Measurements from ENCODE around the gene RECQL5. TPM values are rescaled to one million over a fixed set of nuclear protein-coding genes. Genes with fewer than 3 reads are reported as not detected.

The RECQL5 gene
- polyA plus RNA-seq, 1 experiment = 9.3 TPM

DNA sequence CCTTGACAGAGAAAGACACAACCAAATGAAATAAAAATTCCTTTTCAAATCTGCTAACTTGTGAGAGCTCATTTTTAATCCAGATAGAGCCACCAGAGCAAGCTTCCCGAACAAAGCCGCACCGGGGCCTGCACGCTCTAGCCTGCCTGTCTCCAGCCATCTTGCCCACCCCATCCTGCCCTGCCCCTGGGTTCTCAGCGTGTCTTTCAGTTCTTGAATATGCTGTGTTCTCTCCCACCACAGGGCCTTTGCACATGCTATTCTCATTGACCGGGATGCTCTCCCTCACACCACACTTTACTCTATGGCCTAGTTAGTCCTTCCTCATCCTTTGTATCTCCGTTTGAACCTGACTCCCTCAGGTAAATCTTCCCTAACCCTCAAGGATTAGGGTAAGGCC is 19.0 kb downstream of the RECQL5 start:
- no peaks in the 10 kb centered on the region for H3K9me3 ChIP-seq (ENCODE audit: control insufficient read depth, insufficient read depth, low read length)
- H3K4me3 ChIP-seq (ENCODE audit: low read depth, low read length) = no peak overlapping the region
- CTCF ChIA-PET = interaction anchor here (2.2 to 16.8 kb wide), 2 partner anchors 15 to 100 kb away, joined by 7 to 226 read pairs; partner anchors contain the start of gene SMIM5
- TF ChIP-seq, protein P1, sequence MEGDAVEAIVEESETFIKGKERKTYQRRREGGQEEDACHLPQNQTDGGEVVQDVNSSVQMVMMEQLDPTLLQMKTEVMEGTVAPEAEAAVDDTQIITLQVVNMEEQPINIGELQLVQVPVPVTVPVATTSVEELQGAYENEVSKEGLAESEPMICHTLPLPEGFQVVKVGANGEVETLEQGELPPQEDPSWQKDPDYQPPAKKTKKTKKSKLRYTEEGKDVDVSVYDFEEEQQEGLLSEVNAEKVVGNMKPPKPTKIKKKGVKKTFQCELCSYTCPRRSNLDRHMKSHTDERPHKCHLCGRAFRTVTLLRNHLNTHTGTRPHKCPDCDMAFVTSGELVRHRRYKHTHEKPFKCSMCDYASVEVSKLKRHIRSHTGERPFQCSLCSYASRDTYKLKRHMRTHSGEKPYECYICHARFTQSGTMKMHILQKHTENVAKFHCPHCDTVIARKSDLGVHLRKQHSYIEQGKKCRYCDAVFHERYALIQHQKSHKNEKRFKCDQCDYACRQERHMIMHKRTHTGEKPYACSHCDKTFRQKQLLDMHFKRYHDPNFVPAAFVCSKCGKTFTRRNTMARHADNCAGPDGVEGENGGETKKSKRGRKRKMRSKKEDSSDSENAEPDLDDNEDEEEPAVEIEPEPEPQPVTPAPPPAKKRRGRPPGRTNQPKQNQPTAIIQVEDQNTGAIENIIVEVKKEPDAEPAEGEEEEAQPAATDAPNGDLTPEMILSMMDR (IDR thresholded peaks at IDR 0.05; ENCODE audit: low read depth, low read length) = no peak
- POLR2A ChIA-PET = interaction anchor here (0.5 kb wide), 1 partner anchor 231 kb away, joined by 3 read pairs; no protein-coding TSS in a partner anchor
- DNase-seq (ENCODE audit: low read depth, low spot score) = no peak
- H3K27me3 ChIP-seq (ENCODE audit: control insufficient read depth, insufficient read depth, low read length) = no peaks in the 10 kb centered on the region
- H3K27ac ChIP-seq (ENCODE audit: low read depth, low read length) = no peak overlapping the region

DNA sequence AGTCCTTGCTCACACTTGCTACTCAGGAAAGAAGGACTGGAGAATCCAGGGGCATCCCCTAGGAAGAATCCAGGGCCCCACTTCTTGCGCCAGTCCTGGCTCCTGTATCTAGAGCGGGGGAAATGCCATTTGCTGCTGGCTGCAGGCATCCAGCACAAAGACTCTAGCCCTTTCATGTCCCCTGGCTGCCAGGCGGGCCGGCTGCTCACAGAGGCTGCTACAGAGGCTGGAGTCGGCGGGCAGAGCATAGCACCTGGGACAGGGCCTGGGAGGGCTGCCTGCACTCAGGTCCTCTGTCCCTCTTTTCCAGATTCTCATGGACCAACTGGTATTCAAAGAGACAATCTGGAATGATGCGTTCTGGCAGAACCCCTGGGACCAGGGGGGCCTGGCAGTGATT is 19.9 kb downstream of the RECQL5 start:
- no peaks in the 10 kb centered on the region for H3K9me3 ChIP-seq (ENCODE audit: control insufficient read depth, insufficient read depth, low read length)
- no peak overlapping the region for H3K4me3 ChIP-seq (ENCODE audit: low read depth, low read length)
- DNase-seq (ENCODE audit: low read depth, low spot score) = no peak
- no peak overlapping the region for H3K27ac ChIP-seq (ENCODE audit: low read depth, low read length)
- CTCF ChIA-PET = interaction anchor here (2.2 to 16.8 kb wide), 2 partner anchors 14 to 101 kb away, joined by 7 to 226 read pairs; partner anchors contain the start of gene SMIM5
- POLR2A ChIA-PET = no interaction called here
- no peaks in the 10 kb centered on the region for H3K27me3 ChIP-seq (ENCODE audit: control insufficient read depth, insufficient read depth, low read length)
- TF ChIP-seq, protein P1 (IDR thresholded peaks at IDR 0.05; ENCODE audit: low read depth, low read length) = no peak

DNA sequence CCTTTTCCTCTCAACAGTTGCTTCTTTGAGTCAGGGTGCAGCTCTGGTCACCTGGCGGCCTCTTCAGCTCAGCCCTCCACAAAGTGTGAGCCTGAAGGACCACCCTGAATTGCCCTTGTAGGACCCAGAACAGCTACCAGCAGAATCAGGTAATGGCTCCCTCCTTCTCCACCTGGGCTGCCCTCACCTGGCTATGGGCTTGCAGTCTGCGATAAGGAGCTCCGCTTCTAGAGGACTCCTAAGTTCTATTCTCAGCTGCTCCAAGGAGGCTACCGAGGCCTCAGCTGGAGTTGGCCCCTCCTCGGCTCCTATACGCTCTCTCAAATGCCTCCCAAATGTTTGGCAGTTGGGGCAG is 20.3 kb downstream of the RECQL5 start:
- no peaks in the 10 kb centered on the region for H3K27me3 ChIP-seq (ENCODE audit: control insufficient read depth, insufficient read depth, low read length)
- TF ChIP-seq, protein P1 (IDR thresholded peaks at IDR 0.05; ENCODE audit: low read depth, low read length) = no peak
- ChIA-PET CTCF (interaction anchor here (2.2 to 16.8 kb wide), 2 partner anchors 13 to 101 kb away, joined by 7 to 226 read pairs; partner anchors contain the start of gene SMIM5), POLR2A (no interaction called here)
- no peak overlapping the region for H3K4me3 ChIP-seq (ENCODE audit: low read depth, low read length)
- no peak overlapping the region for H3K27ac ChIP-seq (ENCODE audit: low read depth, low read length)
- DNase-seq (ENCODE audit: low read depth, low spot score) = no peak
- H3K9me3 ChIP-seq (ENCODE audit: control insufficient read depth, insufficient read depth, low read length) = no peaks in the 10 kb centered on the region

DNA sequence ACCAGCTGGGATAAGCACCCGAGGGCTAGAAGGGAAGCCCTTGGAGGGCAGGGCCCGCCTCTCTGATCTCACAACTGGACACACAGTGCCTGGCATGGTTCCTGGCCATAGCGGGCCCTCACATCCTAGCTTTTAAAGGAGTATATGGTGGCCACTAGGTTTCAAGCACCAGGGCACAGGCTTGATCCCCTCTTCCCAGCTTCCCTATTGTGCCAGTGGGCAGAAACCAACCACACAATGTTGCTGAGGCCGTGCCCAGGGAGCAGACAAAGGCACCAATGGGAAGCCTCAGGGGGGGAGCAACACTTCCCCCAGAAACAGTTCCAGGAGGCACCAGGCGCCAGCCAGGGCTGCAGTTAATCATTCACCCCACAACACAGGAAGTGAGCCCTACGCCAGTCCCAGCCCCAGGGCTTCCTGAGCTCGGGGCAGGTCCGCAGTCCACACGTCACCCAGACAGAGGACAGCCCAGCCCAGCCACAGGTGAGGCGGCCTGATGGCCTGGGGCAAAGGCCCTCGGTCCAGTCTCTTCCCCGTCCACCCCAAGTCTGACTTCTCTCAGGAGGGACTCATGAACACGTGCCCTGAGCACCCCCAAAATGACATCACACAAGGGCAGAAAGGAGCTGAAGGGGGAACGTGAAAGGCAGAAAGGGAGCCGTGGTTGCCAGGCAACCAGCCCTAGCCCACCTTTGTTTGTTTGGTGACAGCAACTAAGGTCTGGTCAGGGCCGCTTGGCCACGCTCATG is 20.9 kb downstream of the RECQL5 start:
- Histone ChIP-seq H3K27me3 (ENCODE audit: control insufficient read depth, insufficient read depth, low read length) (no peaks in the 10 kb centered on the region), H3K9me3 (ENCODE audit: control insufficient read depth, insufficient read depth, low read length) (no peaks in the 10 kb centered on the region), H3K27ac (ENCODE audit: low read depth, low read length) (no peak overlapping the region), H3K4me3 (ENCODE audit: low read depth, low read length) (no peak overlapping the region)
- CTCF ChIA-PET = interaction anchor here (0.9 to 16.8 kb wide), 3 partner anchors 13 to 104 kb away, joined by 3 to 226 read pairs (median 7); partner anchors contain the start of gene SMIM5
- POLR2A ChIA-PET = no interaction called here
- TF ChIP-seq, protein P1 (IDR thresholded peaks at IDR 0.05; ENCODE audit: low read depth, low read length) = no peak
- DNase-seq (ENCODE audit: low read depth, low spot score) = no peak

DNA sequence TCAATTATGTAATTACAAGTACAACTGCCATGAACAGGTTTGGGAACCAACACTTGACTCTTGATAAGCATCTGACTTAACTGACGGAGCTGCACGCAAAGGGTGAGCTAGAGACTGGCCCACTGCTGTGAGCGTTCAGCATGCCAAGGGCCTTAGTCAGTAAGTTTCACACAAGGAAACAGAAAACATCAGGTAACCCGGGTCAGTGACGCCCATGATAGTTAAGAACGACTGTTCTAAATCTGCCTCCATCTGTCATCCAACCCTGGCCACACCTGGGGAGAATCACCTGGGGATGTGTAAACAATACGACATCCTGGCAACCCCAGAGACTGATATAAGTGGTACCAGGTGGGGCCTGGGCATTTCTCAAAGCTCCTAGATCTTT is 21.5 kb downstream of the RECQL5 start:
- TF ChIP-seq, protein P1 (IDR thresholded peaks at IDR 0.05; ENCODE audit: low read depth, low read length) = no peak
- POLR2A ChIA-PET = no interaction called here
- H3K9me3 ChIP-seq (ENCODE audit: control insufficient read depth, insufficient read depth, low read length) = no peaks in the 10 kb centered on the region
- no peak overlapping the region for H3K4me3 ChIP-seq (ENCODE audit: low read depth, low read length)
- no peak for DNase-seq (ENCODE audit: low read depth, low spot score)
- CTCF ChIA-PET = interaction anchor here (0.9 to 16.8 kb wide), 3 partner anchors 8 to 104 kb away, joined by 3 to 226 read pairs (median 9); partner anchors contain the start of gene SMIM5
- H3K27ac ChIP-seq (ENCODE audit: low read depth, low read length) = no peak overlapping the region
- H3K27me3 ChIP-seq (ENCODE audit: control insufficient read depth, insufficient read depth, low read length) = no peaks in the 10 kb centered on the region
